ENCODE results near the gene PPP2R1A. TPM values are rescaled to one million over a fixed set of nuclear protein-coding genes. Genes with fewer than 3 reads are reported as not detected.
A peak's percentile ranks its signal among the peaks of the same experiment; 100 is the strongest.
"Not testable (repeated sequence)": the region's sequence is repeated elsewhere in the genome, so short reads cannot be mapped to it uniquely, and the experiment has no call there.

Gene PPP2R1A
- total RNA-seq, 1 experiment from 2014 or later = 316 TPM

GRCh38 chr19:52200044-52200443 is 10.2 kb downstream of the PPP2R1A start:
- CTCF ChIA-PET = no interaction called here
- H2AFZ ChIP-seq = no peak overlapping the region
- H3F3A ChIP-seq (ENCODE audit: insufficient read depth, low read depth) = peaks cover 4% of the 10 kb centered on the region; the same call in 1 of the 2 replicates
- DNase-seq = peak in 1 of 2 experiments; percentile 32
- no peaks in the 10 kb centered on the region for H3K4me1 ChIP-seq (replicated peaks; ENCODE audit: insufficient read depth)
- peaks cover 69% of the 10 kb centered on the region for H4K20me1 ChIP-seq (ENCODE audit: insufficient read depth)
- TF ChIP-seq EZH2 (IDR thresholded peaks at IDR 0.05; ENCODE audit: low read depth) (no peak), CTCF (conservative IDR thresholded peaks at IDR 0.05) (no peak)
- H3K9me2 ChIP-seq (ENCODE audit: insufficient read depth) = no peaks in the 10 kb centered on the region
- no peak overlapping the region for H3K27ac ChIP-seq
- H3K4me2 ChIP-seq = no peak overlapping the region
- H3K36me3 ChIP-seq (ENCODE audit: low read depth) = peaks cover 63% of the 10 kb centered on the region
- H3K27me3 ChIP-seq (ENCODE audit: insufficient read depth, low read depth) = no peaks in the 10 kb centered on the region
- peaks cover 76% of the 10 kb centered on the region for H3K79me2 ChIP-seq (ENCODE audit: low read depth)
- no peak overlapping the region for H3K4me3 ChIP-seq
- intact Hi-C loops (cut with micrococcal nuclease; ENCODE audit: unreplicated experiment) = no loop called here
- H3K9me3 ChIP-seq (ENCODE audit: insufficient read depth, low read depth) = no peaks in the 10 kb centered on the region
- POLR2A ChIA-PET (ENCODE audit: unreplicated experiment) = no interaction called here
- BruUV-seq (replicated peaks) = no TSS peak

- H3K27me3 ChIP-seq (ENCODE audit: insufficient read depth, low read depth); H3K9me2 ChIP-seq (ENCODE audit: insufficient read depth); H3F3A ChIP-seq (ENCODE audit: insufficient read depth, low read depth); CTCF ChIA-PET; H3K4me2 ChIP-seq; H2AFZ ChIP-seq; H3K4me1 ChIP-seq (replicated peaks; ENCODE audit: insufficient read depth); DNase-seq; intact Hi-C loops (cut with micrococcal nuclease; ENCODE audit: unreplicated experiment); H3K9me3 ChIP-seq (ENCODE audit: insufficient read depth, low read depth); H3K27ac ChIP-seq; BruUV-seq (replicated peaks); H3K4me3 ChIP-seq; POLR2A ChIA-PET (ENCODE audit: unreplicated experiment): not testable (repeated sequence)
- Histone ChIP-seq H3K79me2 (ENCODE audit: low read depth) (peaks cover 68% of the 10 kb centered on the region), H4K20me1 (ENCODE audit: insufficient read depth) (peaks cover 70% of the 10 kb centered on the region), H3K36me3 (ENCODE audit: low read depth) (peaks cover 60% of the 10 kb centered on the region)
Measured at GRCh38 chr19:52200755-52201391, 11.0 kb downstream of the PPP2R1A start.

- H3K79me2 ChIP-seq (ENCODE audit: low read depth) = peaks cover 16% of the 10 kb centered on the region
- ChIA-PET CTCF (no interaction called here), POLR2A (ENCODE audit: unreplicated experiment) (interaction anchor here (0.6 kb wide), 1 partner anchor 64 kb away, joined by 6 read pairs; no protein-coding TSS in a partner anchor)
- H4K20me1 ChIP-seq (ENCODE audit: insufficient read depth) = peaks cover 56% of the 10 kb centered on the region
- no peak overlapping the region for H3K27ac ChIP-seq
- no peaks in the 10 kb centered on the region for H3K27me3 ChIP-seq (ENCODE audit: insufficient read depth, low read depth)
- no peaks in the 10 kb centered on the region for H3K4me1 ChIP-seq (replicated peaks; ENCODE audit: insufficient read depth)
- TF ChIP-seq CTCF (conservative IDR thresholded peaks at IDR 0.05) = no peak
- intact Hi-C loops (cut with micrococcal nuclease; ENCODE audit: unreplicated experiment) = no loop called here
- H3F3A ChIP-seq (ENCODE audit: insufficient read depth, low read depth) = no peaks in the 10 kb centered on the region
- no peak overlapping the region for H3K4me2 ChIP-seq
- no peak for DNase-seq
- no peaks in the 10 kb centered on the region for H3K9me3 ChIP-seq (ENCODE audit: insufficient read depth, low read depth)
- no peak overlapping the region for H2AFZ ChIP-seq
- BruUV-seq (replicated peaks) = no TSS peak
- H3K9me2 ChIP-seq (ENCODE audit: insufficient read depth) = no peaks in the 10 kb centered on the region
- peaks cover 56% of the 10 kb centered on the region for H3K36me3 ChIP-seq (ENCODE audit: low read depth)
- no peak overlapping the region for H3K4me3 ChIP-seq
Measured at GRCh38 chr19:52206481-52206880, 16.6 kb downstream of the PPP2R1A start.

GRCh38 chr19:52211203-52211602 is 21.4 kb downstream of the PPP2R1A start:
- Histone ChIP-seq H3K27ac (no peak overlapping the region), H3K4me3 (no peak overlapping the region), H3K79me2 (ENCODE audit: low read depth) (no peaks in the 10 kb centered on the region; the same call in 1 of the 2 replicates), H3K9me2 (ENCODE audit: insufficient read depth) (no peaks in the 10 kb centered on the region), H3K36me3 (ENCODE audit: low read depth) (peaks cover 70% of the 10 kb centered on the region), H3K4me2 (no peak overlapping the region), H3F3A (ENCODE audit: insufficient read depth, low read depth) (peaks cover 3% of the 10 kb centered on the region; the same call in 1 of the 2 replicates), H4K20me1 (ENCODE audit: insufficient read depth) (peaks cover 30% of the 10 kb centered on the region), H3K9me3 (ENCODE audit: insufficient read depth, low read depth) (no peaks in the 10 kb centered on the region), H3K4me1 (replicated peaks; ENCODE audit: insufficient read depth) (peaks cover 7% of the 10 kb centered on the region; the same call in 1 of the 2 replicates), H3K27me3 (ENCODE audit: insufficient read depth, low read depth) (no peaks in the 10 kb centered on the region), H2AFZ (no peak overlapping the region)
- ChIA-PET POLR2A (ENCODE audit: unreplicated experiment) (no interaction called here), CTCF (interaction anchor here (0.6 kb wide), 1 partner anchor 17 kb away, joined by 4 read pairs; no protein-coding TSS in a partner anchor)
- BruUV-seq (replicated peaks) = no TSS peak
- DNase-seq = no peak
- TF ChIP-seq EZH2 (IDR thresholded peaks at IDR 0.05; ENCODE audit: low read depth) (no peak), CTCF (conservative IDR thresholded peaks at IDR 0.05) (no peak)
- intact Hi-C loops (cut with micrococcal nuclease; ENCODE audit: unreplicated experiment) = no loop called here
